ENCODE measurements around the gene PCLO. TPM values are rescaled to one million over a fixed set of nuclear protein-coding genes. Genes with fewer than 3 reads are reported as not detected.

Gene PCLO
- total RNA-seq, 1 experiment from 2014 or later, result 4.1 TPM

DNA sequence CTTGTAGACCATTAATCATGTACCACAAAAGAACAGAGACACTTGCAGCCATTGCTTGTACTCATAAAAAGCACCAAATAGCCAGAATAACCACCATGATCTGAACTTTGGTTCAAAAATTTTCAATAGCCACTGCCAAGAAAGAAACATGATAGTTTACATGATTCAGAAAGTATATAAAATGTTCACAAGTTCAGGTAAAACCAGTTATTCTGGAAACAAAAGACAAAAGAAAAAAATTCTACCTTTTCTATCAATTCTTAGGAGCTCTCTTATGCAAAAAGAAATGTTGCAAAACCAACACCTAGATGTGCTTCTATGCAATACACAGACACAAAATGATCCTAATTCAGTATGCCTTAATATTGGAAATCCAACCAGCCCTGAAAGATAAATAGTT lies 108.7 kb downstream of the PCLO start:
- Mint-ChIP-seq H3K4me1 (ENCODE audit: low read depth, unreplicated experiment) (peaks cover 6% of the 10 kb centered on the region), H3K27ac (ENCODE audit: unreplicated experiment) (no peak overlapping the region), H3K36me3 (ENCODE audit: insufficient read depth, unreplicated experiment) (no peaks in the 10 kb centered on the region), H3K27me3 (ENCODE audit: insufficient read depth, unreplicated experiment) (peaks cover 3% of the 10 kb centered on the region), H3K4me3 (ENCODE audit: unreplicated experiment) (no peak overlapping the region), H3K9me3 (ENCODE audit: unreplicated experiment) (no peaks in the 10 kb centered on the region)
- no TSS peak for BruUV-seq (replicated peaks)
- Histone ChIP-seq H3K4me3 (ENCODE audit: low read depth, low read length) (no peak overlapping the region), H3K4me1 (no peaks in the 10 kb centered on the region), H3K36me3 (ENCODE audit: control insufficient read depth, insufficient read depth, low read length) (no peaks in the 10 kb centered on the region), H3K27me3 (replicated peaks; ENCODE audit: control insufficient read depth, insufficient read depth, low read length) (no peaks in the 10 kb centered on the region), H3K9me3 (no peaks in the 10 kb centered on the region)
- POLR2A ChIA-PET, result no interaction called here
- no peak for DNase-seq
- intact Hi-C loops (cut with micrococcal nuclease; ENCODE audit: unreplicated experiment), result no loop called here
- TF ChIP-seq, protein P1, sequence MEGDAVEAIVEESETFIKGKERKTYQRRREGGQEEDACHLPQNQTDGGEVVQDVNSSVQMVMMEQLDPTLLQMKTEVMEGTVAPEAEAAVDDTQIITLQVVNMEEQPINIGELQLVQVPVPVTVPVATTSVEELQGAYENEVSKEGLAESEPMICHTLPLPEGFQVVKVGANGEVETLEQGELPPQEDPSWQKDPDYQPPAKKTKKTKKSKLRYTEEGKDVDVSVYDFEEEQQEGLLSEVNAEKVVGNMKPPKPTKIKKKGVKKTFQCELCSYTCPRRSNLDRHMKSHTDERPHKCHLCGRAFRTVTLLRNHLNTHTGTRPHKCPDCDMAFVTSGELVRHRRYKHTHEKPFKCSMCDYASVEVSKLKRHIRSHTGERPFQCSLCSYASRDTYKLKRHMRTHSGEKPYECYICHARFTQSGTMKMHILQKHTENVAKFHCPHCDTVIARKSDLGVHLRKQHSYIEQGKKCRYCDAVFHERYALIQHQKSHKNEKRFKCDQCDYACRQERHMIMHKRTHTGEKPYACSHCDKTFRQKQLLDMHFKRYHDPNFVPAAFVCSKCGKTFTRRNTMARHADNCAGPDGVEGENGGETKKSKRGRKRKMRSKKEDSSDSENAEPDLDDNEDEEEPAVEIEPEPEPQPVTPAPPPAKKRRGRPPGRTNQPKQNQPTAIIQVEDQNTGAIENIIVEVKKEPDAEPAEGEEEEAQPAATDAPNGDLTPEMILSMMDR (IDR thresholded peaks at IDR 0.05; ENCODE audit: insufficient read depth in 1 of 2, low read depth in 1 of 2, low read length in 1 of 2, severe bottlenecking in 1 of 2, unreplicated experiment in 1 of 2), result no peak
- CTCF ChIA-PET, result no interaction called here

- no peaks in the 10 kb centered on the region for H3K27me3 ChIP-seq (replicated peaks; ENCODE audit: control insufficient read depth, insufficient read depth, low read length)
- ChIA-PET CTCF (interaction anchor here (0.5 kb wide), 1 partner anchor 28 kb away, joined by 3 read pairs; no protein-coding TSS in a partner anchor), POLR2A (no interaction called here)
- no peaks in the 10 kb centered on the region for H3K9me3 ChIP-seq
- Mint-ChIP-seq H3K4me1 (ENCODE audit: low read depth, unreplicated experiment) (no peaks in the 10 kb centered on the region), H3K9me3 (ENCODE audit: unreplicated experiment) (no peaks in the 10 kb centered on the region), H3K27ac (ENCODE audit: unreplicated experiment) (no peak overlapping the region), H3K27me3 (ENCODE audit: insufficient read depth, unreplicated experiment) (no peaks in the 10 kb centered on the region), H3K36me3 (ENCODE audit: insufficient read depth, unreplicated experiment) (no peaks in the 10 kb centered on the region), H3K4me3 (ENCODE audit: unreplicated experiment) (no peak overlapping the region)
- H3K4me3 ChIP-seq (ENCODE audit: low read depth, low read length), result no peak overlapping the region
- no peak for DNase-seq
- no peaks in the 10 kb centered on the region for H3K4me1 ChIP-seq
- H3K36me3 ChIP-seq (ENCODE audit: control insufficient read depth, insufficient read depth, low read length), result no peaks in the 10 kb centered on the region
- TF ChIP-seq, protein P1 (IDR thresholded peaks at IDR 0.05; ENCODE audit: insufficient read depth in 1 of 2, low read depth in 1 of 2, low read length in 1 of 2, severe bottlenecking in 1 of 2, unreplicated experiment in 1 of 2), result no peak
- intact Hi-C loops (cut with micrococcal nuclease; ENCODE audit: unreplicated experiment), result no loop called here
- no TSS peak for BruUV-seq (replicated peaks)
These were observed 122.2 kb downstream of the PCLO start for GRCh38 chr7:83040484-83040883.

DNA sequence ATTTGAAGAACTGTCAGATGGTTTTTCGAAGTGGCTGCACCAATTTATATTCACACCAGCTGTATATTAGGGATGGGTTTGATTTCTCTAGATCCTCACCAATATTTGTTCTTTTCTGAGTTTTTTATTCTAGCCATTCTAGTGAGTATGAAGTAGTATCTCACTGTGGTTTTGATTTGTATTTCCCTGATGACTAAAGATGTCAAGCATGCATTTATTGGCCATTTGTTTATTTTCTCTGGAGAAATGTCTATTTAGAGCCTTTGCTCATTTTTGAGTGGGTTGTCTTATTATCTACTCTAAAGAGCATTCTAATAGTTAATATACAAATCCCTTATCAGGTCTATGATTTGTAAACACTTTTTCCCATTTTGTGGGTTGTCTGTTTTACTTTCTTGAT lies 123.9 kb downstream of the PCLO start:
- Histone ChIP-seq H3K4me3 (ENCODE audit: low read depth, low read length) (no peak overlapping the region), H3K4me1 (no peaks in the 10 kb centered on the region), H3K27me3 (replicated peaks; ENCODE audit: control insufficient read depth, insufficient read depth, low read length) (no peaks in the 10 kb centered on the region), H3K9me3 (no peaks in the 10 kb centered on the region), H3K36me3 (ENCODE audit: control insufficient read depth, insufficient read depth, low read length) (no peaks in the 10 kb centered on the region)
- ChIA-PET POLR2A (no interaction called here), CTCF (no interaction called here)
- Mint-ChIP-seq H3K4me3 (ENCODE audit: unreplicated experiment) (no peak overlapping the region), H3K27ac (ENCODE audit: unreplicated experiment) (no peak overlapping the region), H3K27me3 (ENCODE audit: insufficient read depth, unreplicated experiment) (no peaks in the 10 kb centered on the region), H3K4me1 (ENCODE audit: low read depth, unreplicated experiment) (no peaks in the 10 kb centered on the region), H3K36me3 (ENCODE audit: insufficient read depth, unreplicated experiment) (no peaks in the 10 kb centered on the region), H3K9me3 (ENCODE audit: unreplicated experiment) (no peaks in the 10 kb centered on the region)
- TF ChIP-seq, protein P1 (IDR thresholded peaks at IDR 0.05; ENCODE audit: insufficient read depth in 1 of 2, low read depth in 1 of 2, low read length in 1 of 2, severe bottlenecking in 1 of 2, unreplicated experiment in 1 of 2), result no peak
- intact Hi-C loops (cut with micrococcal nuclease; ENCODE audit: unreplicated experiment), result no loop called here
- BruUV-seq (replicated peaks), result no TSS peak
- DNase-seq, result no peak

All from Caco-2 (cell line).